HepG2 (cell line): ENCODE results near the gene LSM3. TPM values are rescaled to one million over a fixed set of nuclear protein-coding genes. Genes with fewer than 3 reads are reported as not detected.

Experiments
- MLLT10 ChIP-seq: sonication (generic); formaldehyde crosslinking; IDR thresholded peaks from 2 replicates; pipeline ENCODE4 v1.4.0; 2020; ENCODE audit warnings: missing genetic modification reagents
- ZNF362 ChIP-seq: sonication (generic); formaldehyde crosslinking; IDR thresholded peaks from 2 replicates; pipeline ENCODE4 v1.4.0; 2020; ENCODE audit warnings: missing genetic modification reagents, mild to moderate bottlenecking, borderline replicate concordance
- ZNF407 ChIP-seq: sonication (generic); formaldehyde crosslinking; IDR thresholded peaks from one replicate; pipeline ENCODE4 v1.5.1; 2020; ENCODE audit warnings: mild to moderate bottlenecking, missing genetic modification reagents; ENCODE audit errors: not compliant biosample characterization
- polyA plus RNA-seq, 8 experiments: library from polyadenylated mRNA; depleted of rRNA in 3 of 8; stranded (reverse) in 7 of 8; unstranded in 1 of 8; fragments of >200 nt; fragmentation: Illumina TruSeq in 4 of 8; extraction: Trizol in 4 of 8; gene quantifications; 2 replicates each; pipeline versions ENCODE4 v1.2.1 to v1.2.3, GENCODE V29; 2011 to 2016; ENCODE audit warnings: low read depth in 4 of 8, missing spikeins in 1 of 8, mixed read lengths in 1 of 8; ENCODE audit not compliant: insufficient read depth in 1 of 8
- total RNA-seq, 5 experiments: library from RNA; depleted of rRNA; stranded (reverse); fragments of >200 nt; fragmentation: Illumina TruSeq; extraction: Trizol; gene quantifications; 2 replicates each; pipeline ENCODE4 v1.2.3, GENCODE V29; 2016; ENCODE audit warnings: low read depth in 1 of 5

Gene LSM3
- total and polyA plus RNA-seq, 2 of the 13 experiments (the other 11 are each of a cell fraction or from before 2014, with no cell fraction given): 5.1 to 19.4 TPM

GRCh38 chr3:14202874-14203520 is 24.4 kb downstream of the LSM3 start (continued):
- TF ChIP-seq ZNF407 (CRISPR knock-in tag): no peak
- TF ChIP-seq MLLT10: no peak
- no peak for TF ChIP-seq ZNF362
- TF ChIP-seq, all 625 proteins: peak for 15
